Colon (tissue), 2 donors: Measurements from ENCODE around the gene DMRTC1.
"Not testable (repeated sequence)": the region's sequence is repeated elsewhere in the genome, so short reads cannot be mapped to it uniquely, and the experiment has no call there.

Experiments used
- FAIRE-seq: peaks from 2 replicates; lab custom pipeline; 2012; peaks lifted over from hg19 to GRCh38; lab: Jason Lieb, UNC
- donor health status: control.
- donor health status: control.

The DMRTC1 gene, protein sequence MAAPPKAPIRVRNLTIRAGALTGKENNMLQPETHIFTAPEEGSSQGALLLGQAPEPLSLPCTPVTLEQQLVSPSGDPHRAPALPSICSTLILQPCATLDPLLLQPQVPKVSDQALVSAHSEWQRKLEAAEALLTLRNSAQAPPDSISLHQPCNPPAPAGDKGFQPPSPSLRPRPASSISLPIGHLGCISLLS

DNA sequence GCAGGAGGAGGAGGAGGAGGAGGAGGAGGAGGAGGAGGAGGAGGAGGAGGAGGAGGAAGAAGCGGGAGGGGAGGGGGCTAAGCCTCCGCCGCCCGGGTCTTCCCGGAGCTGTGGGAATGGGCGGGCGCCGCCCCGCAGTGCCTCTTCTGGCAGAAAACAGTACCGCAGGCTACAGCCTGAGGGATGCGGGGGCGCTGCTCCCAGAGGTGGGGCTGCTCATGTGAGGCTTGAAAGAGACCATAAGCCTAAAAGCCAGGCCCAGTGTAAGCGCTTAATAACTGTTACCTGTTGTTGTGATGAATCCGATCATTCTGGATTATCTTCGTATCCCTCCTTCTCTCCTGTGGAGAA is at the start of gene DMRTC1:
Gene DMRTC1 (minus strand): TSS at position 19 of the 351 bp plus-strand sequence. CDS start 68,143 bp downstream, outside the sequence.
- peak; percentile 45 for FAIRE-seq

DNA sequence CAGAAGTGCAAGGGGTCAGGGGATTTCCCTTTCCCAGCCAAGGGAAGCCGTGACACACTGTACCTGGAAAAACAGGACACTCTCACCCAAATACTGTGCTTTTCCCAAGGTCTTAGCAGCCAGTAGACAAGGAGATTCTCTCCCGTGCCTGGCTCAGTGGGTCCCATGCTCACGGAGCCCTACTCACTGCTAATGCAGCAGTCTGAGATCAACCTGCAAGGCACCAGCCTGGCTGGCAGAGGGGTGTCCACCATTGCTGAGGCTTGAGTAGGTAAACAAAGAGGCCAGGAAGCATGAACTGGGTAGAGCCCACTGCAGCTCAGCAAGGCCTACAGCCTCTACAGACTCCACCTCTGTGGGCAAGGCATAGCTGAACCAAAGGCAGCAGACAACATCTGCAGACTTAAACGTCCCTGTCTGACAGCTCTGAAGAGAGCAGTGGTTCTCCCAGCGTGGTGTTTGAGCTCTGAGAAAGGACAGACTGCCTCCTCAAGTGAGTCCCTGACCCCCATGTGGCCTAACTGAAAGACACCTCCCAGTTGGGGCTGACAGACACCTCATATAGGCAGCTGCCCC is 37.3 kb upstream of the DMRTC1 start:
- FAIRE-seq = not testable (repeated sequence)

DNA sequence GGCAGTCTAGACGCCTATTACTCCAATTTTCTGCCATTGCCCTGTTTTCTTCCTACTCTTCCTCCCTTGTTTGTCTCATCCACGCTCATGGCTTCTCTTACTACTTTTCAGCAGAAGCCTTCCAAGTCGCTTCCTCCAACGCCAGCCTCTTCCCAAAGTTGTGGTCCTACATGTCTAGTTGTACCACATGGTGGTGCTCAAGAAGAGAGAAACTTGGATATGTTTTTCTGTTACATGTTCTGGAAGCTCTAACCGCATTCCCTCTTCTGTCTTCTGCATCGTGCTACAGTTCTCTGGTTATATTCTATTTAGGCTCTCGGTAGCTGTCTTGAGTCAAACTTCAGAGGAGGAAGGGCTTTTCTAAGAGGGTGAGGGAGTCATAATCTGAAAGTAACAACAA is 31.2 kb upstream of the DMRTC1 start:
- not testable (repeated sequence) for FAIRE-seq

DNA sequence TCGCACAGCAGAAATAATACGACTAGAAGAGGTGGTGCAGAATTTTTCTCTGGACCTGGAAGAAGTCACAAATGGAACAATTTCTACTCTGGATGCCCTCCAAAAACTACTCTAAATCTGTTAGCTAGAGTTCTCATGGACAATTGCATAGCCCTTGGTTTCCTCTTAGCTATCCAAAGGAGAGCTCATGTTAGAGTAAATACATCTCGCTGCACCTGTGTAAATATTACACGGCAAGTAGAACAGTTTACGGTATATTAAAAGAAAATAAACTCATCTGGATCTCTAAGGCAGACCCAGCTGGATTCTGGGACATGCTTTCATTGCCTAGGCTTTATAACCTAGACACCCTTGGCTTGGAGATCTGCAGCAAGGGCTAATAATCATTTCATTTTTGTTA is 28.2 kb upstream of the DMRTC1 start:
- not testable (repeated sequence) for FAIRE-seq

DNA sequence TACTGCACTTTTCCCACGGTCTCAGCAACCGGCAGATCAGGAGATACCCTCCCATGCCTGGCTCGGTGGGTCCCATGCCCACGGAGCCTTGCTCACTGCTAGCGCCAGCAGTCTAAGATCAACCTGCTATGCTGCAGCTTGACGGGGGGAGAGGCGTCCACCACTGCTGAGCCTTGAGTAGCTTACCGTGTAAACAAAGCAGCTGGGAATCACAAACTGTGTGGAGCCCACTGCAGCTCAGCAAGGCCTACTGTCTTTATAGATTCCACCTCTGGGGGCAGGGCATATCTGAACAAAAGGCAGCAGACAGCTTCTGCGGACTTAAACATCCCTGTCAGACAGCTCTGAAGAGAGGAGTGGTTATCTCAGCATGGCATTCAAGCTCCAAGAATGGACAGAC is 16.3 kb upstream of the DMRTC1 start:
- FAIRE-seq = not testable (repeated sequence)

DNA sequence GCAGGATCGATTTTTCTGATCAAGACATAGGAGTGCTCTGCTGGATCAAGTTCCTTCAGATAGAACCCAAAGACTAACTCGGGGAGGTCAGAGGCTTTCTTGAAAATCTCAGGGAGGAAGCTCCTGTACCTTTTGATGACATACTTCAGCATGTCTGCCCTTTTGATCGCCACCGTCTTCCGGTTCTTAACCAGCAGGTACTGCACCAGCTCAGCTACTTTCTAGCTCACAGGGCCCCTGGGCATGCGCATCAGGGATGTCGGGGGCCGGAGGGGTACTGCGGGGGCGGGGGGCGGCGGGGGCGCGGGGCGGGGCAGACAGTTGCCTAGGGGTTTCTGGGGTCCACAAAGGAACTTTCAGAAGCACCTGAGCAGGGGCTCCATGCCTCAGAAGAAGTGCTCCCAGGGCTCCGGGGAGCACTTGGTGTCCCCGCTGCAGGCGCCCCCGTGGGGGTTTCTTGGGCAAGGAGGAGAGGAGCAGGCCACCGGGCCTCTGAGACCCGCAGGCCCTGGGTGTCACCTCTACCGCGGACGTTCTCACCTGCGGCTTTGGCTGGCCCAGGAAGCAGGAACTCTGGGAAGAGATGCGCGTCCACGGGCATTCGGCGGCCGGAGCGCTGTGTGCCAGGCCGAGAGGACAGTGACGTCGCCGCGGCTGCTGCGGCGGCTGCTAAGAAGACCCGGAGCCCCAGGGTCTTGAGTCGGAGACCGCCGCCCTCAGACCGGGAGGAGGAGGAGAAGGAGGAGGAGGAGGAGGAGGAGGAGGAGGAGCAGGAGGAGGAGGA is 410 bp downstream of the DMRTC1 start:
- not testable (repeated sequence) for FAIRE-seq

DNA sequence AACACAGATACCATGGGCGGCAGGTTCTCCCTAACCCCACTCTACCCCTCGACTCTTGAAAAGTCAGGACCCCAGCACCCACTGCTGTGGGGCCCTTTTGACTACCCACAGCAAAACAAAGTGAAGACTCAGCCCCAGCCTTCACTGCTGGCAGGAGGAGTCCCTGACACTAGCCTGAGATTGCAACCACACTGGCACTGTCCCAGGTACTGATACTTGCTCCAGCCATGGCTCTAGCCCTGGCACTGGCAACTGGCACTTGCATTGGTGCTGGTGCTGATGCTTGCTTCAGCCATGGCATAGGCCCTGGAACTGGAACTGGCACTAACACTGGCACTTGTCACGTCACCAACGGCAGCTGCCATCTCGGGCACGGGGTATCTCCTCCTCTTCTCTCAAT is 1.4 kb downstream of the DMRTC1 start:
- not testable (repeated sequence) for FAIRE-seq

DNA sequence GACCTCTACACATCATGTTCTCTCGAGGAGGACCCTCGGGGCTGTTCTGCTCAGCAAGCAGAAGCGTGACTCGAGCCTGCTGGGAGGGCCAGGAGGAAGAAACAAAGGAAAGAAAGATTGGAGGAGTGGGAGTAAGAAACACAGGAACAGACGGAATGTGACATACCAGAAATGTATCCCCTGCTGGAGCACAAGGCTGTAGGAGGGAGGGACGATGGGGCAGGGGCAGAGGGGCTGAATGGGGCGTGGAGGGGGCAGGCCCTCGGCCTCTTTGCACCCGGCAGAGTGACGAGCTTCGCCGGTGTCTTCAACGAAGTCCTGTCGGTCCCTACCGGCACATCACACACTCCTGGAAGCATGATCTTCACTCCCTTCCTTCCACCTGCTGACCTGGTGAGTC is 5.7 kb downstream of the DMRTC1 start, which contains the start of gene FAM236A:
Gene FAM236A (plus strand): TSS at position 301 of the 400 bp plus-strand sequence. CDS start 57 bp downstream, at position 358.
- FAIRE-seq = not testable (repeated sequence)

DNA sequence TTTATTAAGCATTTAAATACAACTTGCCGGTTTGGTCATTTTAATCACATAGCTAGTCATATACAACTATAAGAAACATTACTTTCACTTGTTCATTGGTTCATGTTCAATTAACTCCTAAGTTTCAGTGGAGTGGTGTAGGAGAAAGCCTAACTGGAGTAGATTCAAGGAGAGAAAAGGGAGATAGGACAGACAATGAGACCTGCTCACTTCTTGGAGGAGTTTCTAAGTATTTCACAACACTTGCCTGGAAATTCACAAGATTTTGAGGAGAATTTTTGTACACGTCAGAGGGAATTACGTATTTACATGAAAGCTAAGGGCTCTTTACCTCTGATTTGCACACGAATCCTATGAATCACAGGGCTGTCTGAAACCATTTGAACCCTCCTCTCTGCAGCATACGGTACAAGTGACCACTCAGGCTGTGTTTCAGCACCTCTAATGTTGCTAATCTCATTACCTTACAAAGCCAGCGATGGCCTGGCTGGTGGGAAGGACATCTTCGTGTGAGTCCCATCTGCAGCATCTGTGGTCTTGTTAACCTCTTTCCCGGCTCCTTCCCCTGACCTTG is 6.7 kb downstream of the DMRTC1 start:
- not testable (repeated sequence) for FAIRE-seq

DNA sequence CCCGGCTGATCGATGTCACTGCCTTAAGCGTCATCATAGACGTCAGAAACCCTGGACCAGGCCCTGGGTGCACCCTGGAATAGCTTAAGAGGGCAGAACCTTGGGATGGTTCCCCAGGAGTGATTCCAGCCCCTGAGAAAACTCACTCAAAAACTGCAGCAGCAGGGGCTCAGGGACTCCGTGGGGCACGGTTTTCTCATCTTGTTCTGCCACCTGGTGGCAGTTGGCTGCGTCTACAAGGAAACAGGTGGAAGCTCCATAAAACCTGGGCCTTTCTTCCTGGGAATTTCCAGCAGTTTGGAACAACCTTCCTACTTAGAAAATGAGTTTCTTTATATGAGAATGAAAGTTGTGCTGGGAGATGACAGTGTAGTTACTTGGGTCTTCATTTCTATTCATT is 7.2 kb downstream of the DMRTC1 start:
- peak; percentile 98 for FAIRE-seq

DNA sequence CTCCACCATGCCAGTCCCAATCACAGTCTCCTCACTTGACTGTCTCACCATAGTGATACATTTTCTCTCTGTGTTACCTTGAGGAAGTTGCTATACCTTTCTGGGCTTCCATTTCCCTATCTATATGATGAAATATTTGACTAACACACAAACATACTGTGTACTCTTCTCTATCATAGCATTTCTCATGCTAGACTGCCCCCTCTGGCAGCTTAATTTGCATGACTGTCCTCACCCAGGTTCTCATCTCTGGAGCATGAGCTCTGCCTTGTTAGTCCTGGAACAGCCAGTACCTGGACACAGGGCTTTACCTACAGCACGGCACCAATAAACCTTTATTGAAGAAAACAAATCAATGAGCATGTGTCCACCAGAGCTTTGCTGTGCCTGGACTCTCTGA is 11.4 kb downstream of the DMRTC1 start:
- FAIRE-seq = not testable (repeated sequence)

DNA sequence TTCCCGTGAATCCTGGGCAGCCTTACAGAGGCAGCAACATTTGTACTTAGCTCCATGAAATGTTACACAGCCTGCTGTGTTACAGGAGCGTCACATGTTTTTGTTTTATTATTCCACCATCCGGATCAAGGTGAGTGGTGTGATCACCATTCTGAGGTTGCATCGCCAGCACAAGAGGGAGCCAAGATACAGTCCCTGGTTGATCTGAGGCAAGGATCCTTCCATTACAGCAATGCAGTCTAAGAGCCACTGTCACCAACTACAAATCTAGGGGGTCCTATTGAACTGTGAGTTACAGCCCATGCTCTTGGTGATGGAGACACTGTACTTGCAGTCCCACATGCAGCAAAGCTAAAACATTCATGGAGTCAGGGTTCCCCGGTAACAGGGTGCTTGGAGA is 27.5 kb downstream of the DMRTC1 start:
- not testable (repeated sequence) for FAIRE-seq

DNA sequence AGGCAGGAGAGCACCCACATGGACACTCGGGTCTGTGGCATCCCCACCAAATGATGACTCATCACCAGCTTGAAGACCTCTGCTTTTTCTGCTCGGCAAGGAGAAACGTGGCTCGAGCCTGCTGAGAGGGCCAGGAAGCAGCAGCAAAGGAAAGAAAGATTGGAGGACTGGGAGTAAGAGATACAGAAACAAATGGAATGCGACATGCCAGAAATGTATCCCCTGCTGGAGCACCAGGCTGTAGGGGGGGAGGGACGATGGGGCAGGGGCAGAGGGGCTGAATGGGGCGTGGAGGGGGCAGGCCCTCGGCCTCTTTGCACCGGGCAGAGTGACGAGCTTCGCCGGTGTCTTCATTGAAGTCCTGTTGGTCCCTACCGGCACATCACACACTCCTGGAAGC is 31.3 kb downstream of the DMRTC1 start, which contains the start of gene FAM236C:
Gene FAM236C (plus strand): TSS at position 301 of the 400 bp plus-strand sequence. CDS start 100 bp downstream, outside the sequence.
- not testable (repeated sequence) for FAIRE-seq

DNA sequence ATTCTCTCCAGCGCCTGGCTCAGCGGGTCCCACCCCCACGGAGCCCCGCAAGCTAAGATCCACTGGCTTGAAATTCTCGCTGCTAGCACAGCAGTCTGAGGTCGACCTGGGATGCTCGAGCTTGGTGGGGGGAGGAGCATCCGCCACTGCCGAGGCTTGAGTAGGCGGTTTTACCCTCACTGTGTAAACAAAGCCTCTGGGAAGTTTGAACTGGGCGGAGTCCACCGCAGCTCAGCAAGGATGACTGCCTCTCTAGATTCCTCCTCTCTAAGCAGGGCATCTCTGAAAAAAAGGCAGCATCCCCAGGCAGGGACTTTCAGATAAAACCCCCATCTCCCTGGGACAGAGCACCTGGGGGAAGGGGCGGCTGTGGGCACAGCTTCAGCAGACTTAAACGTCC is 53.9 kb downstream of the DMRTC1 start:
- FAIRE-seq = not testable (repeated sequence)

DNA sequence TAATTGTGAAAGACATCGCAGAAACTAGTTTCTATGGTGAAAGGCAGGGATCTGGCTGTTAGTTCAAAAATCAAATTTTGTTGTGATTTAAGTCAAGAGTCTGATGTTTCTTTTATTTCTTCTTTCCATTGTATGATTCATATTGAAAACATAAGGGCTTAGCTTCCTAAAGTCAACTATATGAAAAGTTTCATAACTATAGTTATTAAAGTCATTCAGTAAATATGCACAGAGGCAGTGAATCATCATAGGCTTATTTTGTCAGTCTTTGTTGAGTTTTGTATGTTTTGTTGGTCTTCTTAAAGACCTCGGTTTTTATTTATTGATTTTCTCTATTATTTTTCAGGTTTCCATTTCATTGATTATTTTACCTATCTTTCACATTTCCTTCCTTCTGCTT is 60.7 kb downstream of the DMRTC1 start:
- not testable (repeated sequence) for FAIRE-seq

DNA sequence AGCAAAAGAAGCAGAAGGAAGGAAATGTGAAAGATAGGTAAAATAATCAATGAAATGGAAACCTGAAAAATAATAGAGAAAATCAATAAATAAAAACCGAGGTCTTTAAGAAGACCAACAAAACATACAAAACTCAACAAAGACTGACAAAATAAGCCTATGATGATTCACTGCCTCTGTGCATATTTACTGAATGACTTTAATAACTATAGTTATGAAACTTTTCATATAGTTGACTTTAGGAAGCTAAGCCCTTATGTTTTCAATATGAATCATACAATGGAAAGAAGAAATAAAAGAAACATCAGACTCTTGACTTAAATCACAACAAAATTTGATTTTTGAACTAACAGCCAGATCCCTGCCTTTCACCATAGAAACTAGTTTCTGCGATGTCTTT is 106.1 kb downstream of the DMRTC1 start:
- FAIRE-seq = peak; percentile 33

DNA sequence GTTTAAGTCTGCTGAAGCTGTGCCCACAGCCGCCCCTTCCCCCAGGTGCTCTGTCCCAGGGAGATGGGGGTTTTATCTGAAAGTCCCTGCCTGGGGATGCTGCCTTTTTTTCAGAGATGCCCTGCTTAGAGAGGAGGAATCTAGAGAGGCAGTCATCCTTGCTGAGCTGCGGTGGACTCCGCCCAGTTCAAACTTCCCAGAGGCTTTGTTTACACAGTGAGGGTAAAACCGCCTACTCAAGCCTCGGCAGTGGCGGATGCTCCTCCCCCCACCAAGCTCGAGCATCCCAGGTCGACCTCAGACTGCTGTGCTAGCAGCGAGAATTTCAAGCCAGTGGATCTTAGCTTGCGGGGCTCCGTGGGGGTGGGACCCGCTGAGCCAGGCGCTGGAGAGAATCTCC is 112.9 kb downstream of the DMRTC1 start:
- not testable (repeated sequence) for FAIRE-seq
